ENCODE results near the gene FAM110A. TPM values are rescaled to one million over a fixed set of nuclear protein-coding genes. Genes with fewer than 3 reads are reported as not detected.
"Not testable (repeated sequence)": the region's sequence is repeated elsewhere in the genome, so short reads cannot be mapped to it uniquely, and the experiment has no call there.

The FAM110A gene
- 1 to 10 TPM; 6.2 to 9.5 (median 7.5) TPM for polyA plus RNA-seq (ENCODE audit: insufficient read length in 3 of 3)

- DNase-seq (ENCODE audit: low read depth in 3 of 3, low spot score in 2 of 3), result peak in 2 of 3 donors; percentile 82 to 87
Measured at GRCh38 chr20:833450-834150, at the start of gene FAM110A. TSS of gene FAM110A (plus strand) at chr20:833715. CDS start at chr20:844805, 11,090 bp downstream.

DNA sequence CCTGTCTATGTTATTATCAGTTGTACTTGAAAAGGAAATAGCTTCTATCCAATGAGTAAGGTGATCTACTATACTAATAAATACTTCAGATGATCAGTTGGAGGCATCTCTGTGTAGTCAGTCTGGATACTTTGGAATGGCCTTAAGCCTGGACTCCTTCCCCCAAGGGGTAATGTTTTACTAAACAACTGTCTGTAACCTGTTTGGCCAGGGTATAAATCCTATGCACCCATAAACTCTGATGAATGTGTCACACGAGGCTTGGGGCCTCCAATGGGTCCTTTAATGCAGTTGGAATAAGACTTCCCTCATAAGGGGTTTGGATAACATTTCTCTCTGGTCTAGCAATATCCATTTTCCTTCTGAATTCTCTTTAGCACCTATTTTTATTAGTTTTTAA lies 45.7 kb upstream of the FAM110A start:
- DNase-seq (ENCODE audit: low read depth in 3 of 3, low spot score in 2 of 3), result no peak

DNA sequence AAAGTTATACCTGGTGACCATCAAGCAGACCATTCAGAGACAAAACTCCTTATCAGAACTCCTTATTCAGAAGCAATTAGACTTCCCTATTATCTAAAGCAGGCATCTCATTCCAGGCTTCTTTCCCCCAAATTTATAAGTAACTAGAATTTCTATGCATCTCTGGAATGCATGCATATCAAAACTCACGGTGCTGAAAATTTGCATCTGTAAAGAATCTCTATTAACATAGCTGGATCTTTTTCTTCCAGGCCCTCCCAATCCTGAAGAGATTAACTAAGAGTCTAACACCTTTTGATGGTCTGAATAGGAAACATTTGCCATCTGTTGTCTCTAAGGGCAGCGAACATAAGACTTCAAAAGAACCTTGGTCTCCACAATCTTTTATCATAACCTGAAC lies 42.5 kb upstream of the FAM110A start:
- no peak for DNase-seq (ENCODE audit: low read depth in 3 of 3, low spot score in 2 of 3)

- no peak for DNase-seq (ENCODE audit: low read depth in 3 of 3, low spot score in 2 of 3)
Measured at GRCh38 chr20:792248-792647, 41.3 kb upstream of the FAM110A start.

DNA sequence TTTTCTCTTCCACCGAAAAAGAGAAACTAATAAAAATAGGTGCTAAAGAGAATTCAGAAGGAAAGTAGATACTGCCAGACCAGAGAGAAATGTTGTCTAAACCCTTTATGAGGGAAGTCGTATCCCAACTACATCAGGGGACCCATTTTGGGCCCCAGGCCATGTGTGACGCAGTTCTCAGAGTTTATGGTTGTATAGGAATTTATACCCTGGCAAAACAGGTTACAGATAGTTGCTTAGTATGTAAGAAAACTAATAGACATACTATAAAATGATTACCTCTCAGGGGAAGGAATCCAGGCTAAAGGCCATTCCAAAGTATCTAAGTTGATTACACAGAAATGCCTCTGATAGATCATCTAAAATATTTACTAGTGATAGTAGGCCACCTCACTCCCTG lies 36.6 kb upstream of the FAM110A start:
- DNase-seq (ENCODE audit: low read depth in 3 of 3, low spot score in 2 of 3), result no peak

GRCh38 chr20:798746-799145 lies 34.8 kb upstream of the FAM110A start:
- not testable (repeated sequence) for DNase-seq (ENCODE audit: low read depth in 3 of 3, low spot score in 2 of 3)

DNA sequence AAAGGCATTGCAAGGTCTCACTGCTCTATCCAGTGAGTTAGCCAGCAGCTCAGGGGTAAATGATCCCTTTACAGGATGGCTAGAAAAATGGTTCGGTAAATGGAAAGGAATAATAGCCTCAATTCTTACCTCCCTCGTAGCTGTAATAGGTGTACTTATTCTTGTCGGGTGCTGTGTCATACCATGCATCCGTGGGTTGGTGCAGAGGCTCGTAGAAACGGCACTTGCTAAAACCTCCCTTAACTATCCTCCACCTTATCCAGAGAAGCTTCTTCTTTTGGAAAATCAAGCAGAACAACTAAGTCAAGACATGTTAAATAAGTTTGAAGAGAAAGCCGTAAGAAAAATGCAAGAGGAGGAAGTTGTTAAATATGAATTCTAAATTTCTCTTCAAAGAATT lies 33.5 kb upstream of the FAM110A start:
- DNase-seq (ENCODE audit: low read depth in 3 of 3, low spot score in 2 of 3), result not testable (repeated sequence)

GRCh38 chr20:801678-802077 lies 31.8 kb upstream of the FAM110A start:
- DNase-seq (ENCODE audit: low read depth in 3 of 3, low spot score in 2 of 3), result no peak

DNA sequence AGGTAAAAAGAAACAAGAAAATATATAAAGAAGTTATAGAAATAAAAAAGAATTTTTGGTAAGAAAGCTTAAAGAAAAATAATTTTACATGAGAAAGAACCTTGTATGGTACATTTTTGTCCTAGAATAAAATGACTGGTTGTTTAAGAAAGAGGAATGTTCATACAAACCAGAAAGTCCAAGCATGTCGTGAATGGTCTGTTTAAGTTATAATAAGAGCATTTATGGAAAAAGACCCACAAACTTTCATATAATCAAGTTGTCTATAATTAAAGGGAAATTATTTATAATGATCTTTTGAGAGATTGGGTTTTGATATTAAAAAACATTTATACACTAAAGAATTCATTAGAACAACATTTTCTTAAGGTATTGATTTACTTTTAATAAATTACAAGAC lies 27.8 kb upstream of the FAM110A start:
- DNase-seq (ENCODE audit: low read depth in 3 of 3, low spot score in 2 of 3), result no peak

DNA sequence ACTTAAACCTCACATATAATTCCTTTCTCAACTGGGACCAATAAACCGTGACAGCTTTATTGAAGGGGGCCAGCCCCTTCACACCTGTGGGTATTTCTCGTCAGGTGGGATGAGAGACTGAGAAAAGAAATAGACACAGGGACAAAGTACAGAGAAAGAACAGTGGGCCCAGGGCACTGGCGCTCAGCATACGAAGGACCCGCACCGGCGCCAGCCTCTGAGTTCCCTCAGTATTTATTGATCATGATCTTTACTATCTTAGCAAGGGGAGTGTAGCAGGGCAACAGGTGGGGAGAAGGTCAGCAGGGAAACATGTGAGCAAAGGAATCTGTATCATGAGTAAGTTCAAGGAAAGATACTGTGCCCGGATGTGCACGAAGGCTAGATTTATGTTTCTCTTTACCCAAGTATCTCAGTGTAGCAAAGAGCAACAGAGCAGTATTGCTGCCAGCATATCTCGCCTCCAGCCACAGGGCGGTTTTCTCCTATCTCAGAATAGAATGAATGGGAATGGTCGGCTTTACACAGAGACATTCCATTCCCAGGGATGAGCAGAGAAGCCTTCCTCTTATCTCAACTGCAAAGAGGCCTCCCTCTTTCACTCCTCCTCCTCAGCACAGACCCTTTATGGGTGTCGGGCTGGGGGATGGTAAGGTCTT lies 21.6 kb upstream of the FAM110A start:
- not testable (repeated sequence) for DNase-seq (ENCODE audit: low read depth in 3 of 3, low spot score in 2 of 3)

DNA sequence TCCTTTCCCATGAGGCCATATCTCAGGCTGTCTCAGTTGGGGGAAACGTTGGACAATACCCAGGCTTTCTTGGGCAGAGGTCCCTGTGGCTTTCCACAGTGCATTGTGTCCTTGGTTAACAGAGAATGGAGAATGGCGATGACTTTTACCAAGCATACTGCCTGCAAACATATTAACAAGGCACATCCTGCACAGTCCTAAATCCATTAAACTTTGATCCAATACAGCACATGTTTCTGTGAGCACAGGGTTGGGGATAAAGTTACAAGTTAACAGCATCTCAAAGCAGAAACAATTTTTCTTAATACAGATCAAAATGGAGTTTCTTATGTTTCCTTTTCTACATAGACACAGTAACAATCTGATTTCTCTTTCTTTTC lies 21.1 kb upstream of the FAM110A start:
- DNase-seq (ENCODE audit: low read depth in 3 of 3, low spot score in 2 of 3), result not testable (repeated sequence)

DNA sequence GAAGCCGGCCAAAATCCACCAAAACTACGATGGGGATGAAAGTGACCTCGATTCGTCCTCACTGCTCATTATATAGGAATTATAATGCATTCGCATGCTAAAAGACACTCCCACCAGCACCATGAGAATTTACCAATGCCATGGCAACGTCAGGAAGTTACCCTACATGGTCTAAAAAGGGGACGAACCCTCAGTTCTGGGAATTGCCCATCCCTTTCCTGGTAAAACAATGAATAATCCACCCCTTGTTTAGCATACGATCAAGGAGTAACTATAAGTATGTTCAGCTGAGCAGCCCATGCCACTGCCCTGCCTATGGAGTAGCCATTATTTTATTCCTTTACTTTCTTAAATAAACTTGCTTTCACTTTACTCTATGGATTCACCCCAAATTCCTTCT lies 20.1 kb upstream of the FAM110A start:
- no peak for DNase-seq (ENCODE audit: low read depth in 3 of 3, low spot score in 2 of 3)

DNA sequence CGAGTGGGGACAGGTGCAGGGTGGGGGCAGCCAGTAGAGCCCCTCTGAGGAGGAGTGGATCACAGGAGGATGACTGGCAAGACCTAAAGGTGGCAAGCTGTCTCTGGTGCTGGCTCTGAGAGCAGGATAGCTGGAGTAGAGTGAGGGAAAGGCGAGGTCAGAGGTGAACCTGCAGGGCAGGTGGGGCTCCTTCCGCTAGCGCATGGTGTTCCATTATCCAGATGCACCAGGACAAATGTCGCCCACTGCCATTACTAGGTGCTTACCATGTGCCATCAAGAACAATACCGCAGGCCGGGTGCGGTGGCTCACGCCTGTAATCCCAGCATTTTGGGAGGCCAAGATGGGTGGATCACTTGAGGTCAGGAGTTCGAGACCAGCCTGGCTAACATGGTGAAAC lies 18.3 kb upstream of the FAM110A start:
- no peak for DNase-seq (ENCODE audit: low read depth in 3 of 3, low spot score in 2 of 3)

DNA sequence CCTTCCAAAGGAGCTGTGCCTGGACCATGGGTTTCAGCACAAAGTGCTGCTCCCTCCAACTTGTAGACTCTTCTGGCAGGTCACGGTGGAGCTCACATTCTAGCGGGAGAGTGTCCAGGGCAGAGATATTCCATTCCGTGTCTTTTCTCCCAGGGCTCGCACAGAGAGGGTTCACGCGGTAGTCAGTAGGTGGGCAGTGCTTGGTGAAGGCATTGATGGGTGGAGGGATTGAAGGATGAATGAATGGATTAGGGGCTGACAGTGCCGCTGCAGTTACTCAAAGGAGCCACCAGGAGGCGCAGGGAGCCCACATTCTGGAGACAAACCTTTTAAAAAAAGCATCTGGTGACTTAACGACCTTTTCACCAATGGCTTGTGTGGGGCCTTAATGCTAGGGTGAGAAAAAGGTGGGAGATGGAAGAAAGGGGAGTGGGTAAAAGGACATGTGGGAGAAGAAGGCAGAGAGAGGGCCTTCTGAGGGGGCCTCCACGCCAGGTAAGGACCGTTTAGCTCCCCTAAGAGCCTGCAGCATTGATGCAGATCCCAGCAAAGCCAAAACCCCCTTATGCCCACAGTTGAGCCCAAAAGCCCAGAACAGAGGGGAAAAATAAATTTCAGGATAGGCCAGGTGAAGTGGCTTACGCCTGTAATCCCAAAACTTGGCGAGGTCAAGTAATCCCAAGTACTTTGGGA lies 17.5 kb upstream of the FAM110A start:
- DNase-seq (ENCODE audit: low read depth in 3 of 3, low spot score in 2 of 3), result peak in 1 of 3 donors; percentile 19

DNA sequence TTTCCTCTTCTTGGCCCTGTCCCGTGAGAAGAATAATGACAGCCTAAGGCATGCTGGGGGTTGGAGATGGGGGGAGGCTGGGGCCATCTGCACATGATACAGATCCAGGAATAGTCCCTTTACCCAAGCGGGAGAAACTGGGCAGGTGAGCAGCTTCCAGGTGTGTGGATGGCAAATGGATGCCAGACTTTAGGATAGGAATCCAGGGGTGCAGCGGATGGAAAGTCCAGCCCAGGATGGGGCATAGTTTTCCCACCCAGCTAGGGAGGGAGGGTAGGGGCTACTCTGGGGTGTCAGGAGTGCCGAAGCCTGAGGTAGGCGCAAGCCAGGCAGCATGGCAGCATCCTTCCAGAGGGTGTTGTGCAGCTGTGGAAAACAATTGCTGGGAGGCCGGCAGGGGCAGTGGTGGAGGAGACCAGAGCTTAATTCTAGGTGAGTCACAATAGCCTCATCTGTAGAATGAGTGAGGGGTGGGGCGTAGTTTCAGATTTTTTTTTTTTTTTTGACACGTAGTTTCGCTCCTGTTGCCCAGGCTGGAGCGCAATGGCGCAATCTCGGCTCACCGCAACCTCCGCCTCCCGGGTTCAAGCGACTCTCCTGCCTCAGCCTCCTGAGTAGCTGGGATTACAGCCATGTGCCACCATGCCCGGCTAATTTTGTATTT lies 15.4 kb upstream of the FAM110A start:
- no peak for DNase-seq (ENCODE audit: low read depth in 3 of 3, low spot score in 2 of 3)

DNA sequence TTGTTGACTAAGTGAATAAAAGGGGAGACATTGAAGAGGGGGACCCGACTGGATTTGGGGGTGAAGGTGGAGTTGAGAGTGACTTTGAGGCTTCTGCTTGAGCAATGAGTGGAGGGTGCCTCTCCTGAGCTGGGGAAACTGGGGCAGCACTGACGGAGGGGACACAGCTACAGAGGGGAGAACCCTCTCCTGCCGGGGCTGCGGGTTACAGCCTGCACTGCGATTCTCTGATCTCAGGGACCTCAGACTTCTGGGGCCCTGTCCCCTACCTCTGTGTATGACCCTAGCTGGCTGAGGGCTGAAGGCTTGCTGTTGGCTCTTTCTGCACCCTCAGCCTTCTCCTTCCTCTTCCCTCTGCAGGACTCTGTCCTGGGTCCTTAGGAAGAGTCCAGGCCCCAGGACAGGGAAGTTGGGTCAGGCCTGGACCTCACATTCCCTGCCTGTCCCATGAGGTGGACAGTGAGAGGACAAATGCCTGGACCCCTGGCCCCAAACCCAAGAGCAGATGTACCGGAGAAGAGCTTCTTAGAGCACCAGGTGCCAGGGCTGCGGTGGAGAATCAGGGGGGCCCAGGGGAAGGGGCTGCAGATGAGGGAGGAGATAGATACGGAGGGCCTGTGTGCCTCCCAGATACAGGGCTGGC lies 13.7 kb upstream of the FAM110A start:
- no peak for DNase-seq (ENCODE audit: low read depth in 3 of 3, low spot score in 2 of 3)

GRCh38 chr20:820323-820953 lies 13.1 kb upstream of the FAM110A start:
- no peak for DNase-seq (ENCODE audit: low read depth in 3 of 3, low spot score in 2 of 3)

DNA sequence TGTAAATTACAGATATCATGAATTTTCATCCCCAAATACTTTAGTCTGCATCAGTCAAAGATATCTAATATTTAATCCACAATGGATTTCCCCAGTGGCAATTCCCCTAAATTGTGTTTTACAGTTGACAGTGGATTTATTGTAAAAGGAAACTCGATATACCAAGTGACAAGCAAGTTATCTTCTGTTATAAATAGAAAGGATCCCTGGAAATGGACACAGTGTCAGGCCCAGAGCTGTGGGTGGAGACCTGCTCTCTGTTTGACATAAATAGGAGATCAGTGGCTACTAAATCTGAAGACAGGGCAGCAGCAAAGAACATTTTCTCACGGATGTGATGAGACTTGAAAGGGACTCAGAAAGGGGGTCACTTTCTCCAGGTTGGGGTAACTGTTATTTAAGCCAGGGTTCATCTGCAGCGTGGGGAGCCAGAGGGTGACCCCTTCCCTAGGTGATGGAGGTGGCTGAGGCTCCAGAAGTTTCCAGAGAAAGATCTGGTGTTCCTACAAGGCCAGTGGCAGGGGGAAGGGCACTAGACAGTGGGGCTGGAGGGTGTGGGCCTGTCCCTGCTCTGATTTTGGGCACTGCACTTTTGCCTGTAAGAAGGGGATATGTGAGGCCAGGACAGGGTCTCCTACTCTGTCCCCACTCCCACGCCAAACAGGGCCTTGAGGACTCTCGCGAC lies 12.3 kb upstream of the FAM110A start:
- no peak for DNase-seq (ENCODE audit: low read depth in 3 of 3, low spot score in 2 of 3)

DNA sequence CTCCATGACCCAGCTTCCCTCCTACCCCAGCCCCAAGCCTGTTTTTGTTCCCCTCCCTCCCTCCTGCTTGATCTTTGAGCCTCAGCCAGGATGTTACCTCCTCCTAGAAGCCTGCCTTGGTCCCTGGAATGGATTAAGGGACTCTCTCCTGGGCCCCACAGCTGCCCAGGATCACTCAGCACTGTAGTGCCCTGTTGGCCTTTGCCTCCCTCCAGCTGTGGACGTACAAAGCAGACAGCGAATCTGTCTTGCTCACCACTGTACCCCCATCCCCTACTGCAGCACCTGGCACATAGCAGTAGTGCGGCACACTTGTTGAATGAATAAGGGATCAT lies 11.8 kb upstream of the FAM110A start:
- DNase-seq (ENCODE audit: low read depth in 3 of 3, low spot score in 2 of 3), result no peak
